ENCODE measurements around the gene AGO3.
"Not testable (repeated sequence)": the region's sequence is repeated elsewhere in the genome, so short reads cannot be mapped to it uniquely, and the experiment has no call there.

AGO3 gene

GRCh38 chr1:35930593-35931445 lies at the start of gene AGO3:
Gene AGO3, plus strand, starts transcription at chr1:35931105. Its CDS starts 322 bp downstream, at chr1:35931427.
- DNase-seq (ENCODE audit: low read depth, low spot score): peak; percentile 71

GRCh38 chr1:35881850-35882273 lies 49.0 kb upstream of the AGO3 start:
- DNase-seq (ENCODE audit: low read depth, low spot score): no peak

- no peak for DNase-seq (ENCODE audit: low read depth, low spot score)
These were observed 48.3 kb upstream of the AGO3 start for GRCh38 chr1:35882586-35882944.

GRCh38 chr1:35882945-35883634 lies 47.8 kb upstream of the AGO3 start, which contains the start of gene AGO1:
Gene AGO1, plus strand, starts transcription at chr1:35883209. Its CDS starts 213 bp downstream, at chr1:35883422.
- peak; percentile 95 for DNase-seq (ENCODE audit: low read depth, low spot score)

- no peak for DNase-seq (ENCODE audit: low read depth, low spot score)
These were observed 47.2 kb upstream of the AGO3 start for GRCh38 chr1:35883635-35884101.

- no peak for DNase-seq (ENCODE audit: low read depth, low spot score)
These were observed 46.0 kb upstream of the AGO3 start for GRCh38 chr1:35884934-35885333.

- no peak for DNase-seq (ENCODE audit: low read depth, low spot score)
These were observed 44.8 kb upstream of the AGO3 start for GRCh38 chr1:35885961-35886558.

- DNase-seq (ENCODE audit: low read depth, low spot score): no peak
These were observed 44.1 kb upstream of the AGO3 start for GRCh38 chr1:35886577-35887431.

- DNase-seq (ENCODE audit: low read depth, low spot score): no peak
These were observed 43.4 kb upstream of the AGO3 start for GRCh38 chr1:35887508-35887907.

- no peak for DNase-seq (ENCODE audit: low read depth, low spot score)
These were observed 42.6 kb upstream of the AGO3 start for GRCh38 chr1:35888255-35888654.

- not testable (repeated sequence) for DNase-seq (ENCODE audit: low read depth, low spot score)
These were observed 41.9 kb upstream of the AGO3 start for GRCh38 chr1:35888981-35889380.

GRCh38 chr1:35893051-35893879 lies 37.6 kb upstream of the AGO3 start:
- no peak for DNase-seq (ENCODE audit: low read depth, low spot score)

- DNase-seq (ENCODE audit: low read depth, low spot score): no peak
These were observed 36.7 kb upstream of the AGO3 start for GRCh38 chr1:35894183-35894582.

GRCh38 chr1:35894656-35895055 lies 36.2 kb upstream of the AGO3 start:
- no peak for DNase-seq (ENCODE audit: low read depth, low spot score)

GRCh38 chr1:35899941-35900340 lies 31.0 kb upstream of the AGO3 start:
- DNase-seq (ENCODE audit: low read depth, low spot score): no peak

- no peak for DNase-seq (ENCODE audit: low read depth, low spot score)
These were observed 29.7 kb upstream of the AGO3 start for GRCh38 chr1:35901235-35901634.

- no peak for DNase-seq (ENCODE audit: low read depth, low spot score)
These were observed 28.2 kb upstream of the AGO3 start for GRCh38 chr1:35902671-35903070.

- DNase-seq (ENCODE audit: low read depth, low spot score): no peak
These were observed 16.2 kb upstream of the AGO3 start for GRCh38 chr1:35914717-35915116.

- no peak for DNase-seq (ENCODE audit: low read depth, low spot score)
These were observed 15.2 kb upstream of the AGO3 start for GRCh38 chr1:35915693-35916092.

GRCh38 chr1:35923791-35924221 lies 7.1 kb upstream of the AGO3 start:
- DNase-seq (ENCODE audit: low read depth, low spot score): no peak

All from activated CD4-positive, CD25-positive, alpha-beta regulatory T cell treated with anti-CD3 and anti-CD28 coated beads, Interleukin-2, amount 50 U/mL, for 16 hours (primary cell).